GM19372 (cell line): ENCODE measurements around the gene QSOX1.

Experiments used
- ATAC-seq: cut with Tn5 transposase; IDR thresholded peaks from one replicate; pipeline ENCODE4 v1.9.1; 2021; ENCODE audit warnings: mild to moderate bottlenecking, low read depth, moderate library complexity; ENCODE audit not compliant: unreplicated experiment

Gene QSOX1

DNA sequence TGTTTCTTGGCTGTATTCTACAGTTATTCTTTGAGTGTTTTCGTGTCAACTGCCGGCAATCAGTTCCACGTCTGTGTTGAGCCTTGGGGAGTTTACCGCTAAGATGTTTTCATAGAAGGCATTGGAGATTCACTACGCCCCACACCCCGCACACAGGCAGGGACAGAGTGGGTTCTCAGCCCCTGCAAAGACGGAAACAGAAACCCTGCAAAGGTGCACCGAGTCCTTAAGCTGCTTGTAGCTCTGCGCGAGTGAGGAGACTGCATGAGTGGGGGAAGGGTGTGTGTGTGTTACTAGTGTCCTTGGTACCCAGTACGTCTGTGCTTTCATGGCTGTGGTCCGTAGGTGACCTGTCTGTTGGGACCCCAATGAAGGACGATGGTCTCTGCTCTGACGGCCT, 77.3 kb downstream of the QSOX1 start:
- ATAC-seq, result no peak

DNA sequence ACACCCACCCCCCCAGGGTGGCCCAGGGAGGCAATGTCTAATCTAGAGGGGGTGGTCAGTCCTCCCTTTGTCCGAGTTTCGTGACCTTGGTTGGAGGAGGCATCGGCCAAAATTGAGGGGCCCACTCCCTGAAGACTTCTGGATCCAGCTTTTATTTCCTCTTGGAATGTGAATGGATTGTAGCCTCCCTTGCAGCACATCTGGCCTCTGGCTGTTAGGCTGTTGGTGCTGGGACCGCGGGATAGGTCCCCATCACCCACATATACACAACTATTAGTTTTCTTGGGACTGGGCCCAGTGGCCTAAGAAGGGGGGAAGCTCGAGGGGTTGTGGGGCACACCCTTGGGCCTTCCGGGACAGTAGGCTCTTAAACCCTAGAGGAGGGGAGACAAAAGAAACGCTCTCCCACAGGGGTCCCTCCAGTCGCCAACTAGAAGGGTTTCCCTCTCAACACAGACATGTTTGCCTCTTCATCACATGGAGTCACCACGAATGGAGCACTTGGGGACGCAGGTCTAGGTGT, 77.9 kb downstream of the QSOX1 start:
- ATAC-seq, result no peak

DNA sequence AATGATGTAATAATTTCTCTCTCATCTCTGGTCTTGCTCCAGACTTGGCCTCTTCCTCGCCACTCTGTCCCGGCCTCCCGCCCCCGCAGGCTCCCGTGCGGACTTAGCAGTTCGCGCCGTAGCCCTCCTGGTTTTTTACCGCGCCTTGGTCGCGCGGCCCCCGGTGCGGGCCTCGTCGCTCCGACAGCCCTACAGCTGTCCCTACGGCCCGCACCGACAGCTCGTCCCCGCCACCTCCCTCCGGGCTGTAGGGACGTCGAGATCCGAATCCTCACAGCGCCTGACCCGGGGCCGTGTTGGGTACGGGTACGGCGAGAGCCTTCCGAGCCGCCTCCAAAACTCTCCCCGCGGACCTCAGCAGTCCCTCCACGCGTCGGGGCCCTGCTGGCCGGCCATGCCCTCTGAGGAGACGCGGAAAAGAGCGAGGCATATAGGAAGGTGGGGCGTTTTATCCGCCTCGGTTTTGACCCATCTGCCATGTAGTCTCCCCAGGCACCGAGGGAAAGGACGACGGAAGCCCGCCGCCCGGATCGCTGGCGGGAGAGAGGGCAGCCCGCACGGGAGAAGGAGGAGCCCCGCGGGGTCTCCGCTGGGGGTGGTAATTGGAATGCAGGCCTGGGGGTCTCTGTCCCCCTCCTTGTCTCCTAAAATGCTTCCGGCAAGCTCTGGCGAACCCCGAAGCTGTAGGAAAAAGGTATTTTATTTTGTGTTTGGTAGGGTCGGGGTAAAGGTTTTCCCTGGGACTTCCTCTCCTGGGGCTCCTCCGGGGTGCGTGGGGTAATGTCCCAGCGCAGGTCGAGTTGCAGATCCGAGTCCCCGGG, 78.7 kb downstream of the QSOX1 start:
- ATAC-seq, result no peak

DNA sequence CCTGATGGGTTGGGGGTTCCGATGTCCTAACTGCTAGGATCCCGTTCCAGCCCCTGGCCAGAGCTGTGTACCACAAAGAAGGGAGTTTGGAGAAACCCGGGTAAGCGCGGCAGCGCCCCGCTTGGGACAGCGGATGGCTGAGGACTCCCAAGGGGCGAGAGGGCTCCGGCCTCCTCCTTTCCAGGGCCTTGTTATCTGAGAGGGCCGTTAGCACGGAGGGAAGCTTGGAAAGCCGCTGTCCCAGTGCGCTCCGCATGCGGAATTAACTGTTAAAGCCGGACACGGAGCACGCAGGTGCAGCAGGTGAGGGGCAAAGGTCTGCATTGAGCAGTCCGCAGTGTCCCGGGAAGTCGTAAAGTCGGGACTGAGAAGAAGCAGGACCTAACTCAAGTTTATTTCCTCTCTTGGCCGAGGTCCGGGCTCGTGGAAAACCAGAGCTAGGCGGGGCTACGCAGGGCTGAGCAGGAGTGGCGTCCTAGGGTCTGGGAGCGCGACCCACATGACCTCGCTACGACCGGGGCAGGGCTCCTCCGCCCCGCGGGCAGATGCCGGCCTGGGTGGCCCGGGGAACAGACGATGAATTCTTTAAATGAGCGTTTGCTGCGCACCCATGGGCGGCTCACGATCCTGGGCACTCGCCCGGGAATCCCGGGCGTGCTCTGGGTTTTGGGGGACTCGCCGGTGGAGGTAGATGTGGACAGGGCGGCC, 79.9 kb downstream of the QSOX1 start:
- ATAC-seq, result no peak

DNA sequence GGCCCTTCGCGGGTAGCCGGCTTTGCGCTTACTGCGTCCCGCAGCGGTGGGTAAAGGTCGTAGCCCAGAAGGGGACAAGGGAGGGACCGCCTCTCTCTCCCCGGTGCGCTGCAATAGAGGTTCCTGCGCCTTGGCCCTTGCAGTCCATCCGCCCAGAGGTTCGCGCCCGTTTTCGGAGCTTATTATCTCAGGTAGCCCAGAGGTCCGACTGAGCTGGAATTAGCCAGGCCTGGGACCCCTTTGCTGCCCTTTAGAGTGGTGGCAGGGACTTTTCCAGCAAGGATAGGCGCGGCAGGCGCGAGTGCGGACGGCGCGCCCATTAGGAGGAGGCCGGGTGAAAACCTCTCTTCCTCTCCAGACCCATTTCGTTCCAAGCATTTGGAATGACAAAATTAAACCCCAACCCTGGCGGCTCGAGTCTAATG, 80.4 kb downstream of the QSOX1 start:
- ATAC-seq, result no peak

DNA sequence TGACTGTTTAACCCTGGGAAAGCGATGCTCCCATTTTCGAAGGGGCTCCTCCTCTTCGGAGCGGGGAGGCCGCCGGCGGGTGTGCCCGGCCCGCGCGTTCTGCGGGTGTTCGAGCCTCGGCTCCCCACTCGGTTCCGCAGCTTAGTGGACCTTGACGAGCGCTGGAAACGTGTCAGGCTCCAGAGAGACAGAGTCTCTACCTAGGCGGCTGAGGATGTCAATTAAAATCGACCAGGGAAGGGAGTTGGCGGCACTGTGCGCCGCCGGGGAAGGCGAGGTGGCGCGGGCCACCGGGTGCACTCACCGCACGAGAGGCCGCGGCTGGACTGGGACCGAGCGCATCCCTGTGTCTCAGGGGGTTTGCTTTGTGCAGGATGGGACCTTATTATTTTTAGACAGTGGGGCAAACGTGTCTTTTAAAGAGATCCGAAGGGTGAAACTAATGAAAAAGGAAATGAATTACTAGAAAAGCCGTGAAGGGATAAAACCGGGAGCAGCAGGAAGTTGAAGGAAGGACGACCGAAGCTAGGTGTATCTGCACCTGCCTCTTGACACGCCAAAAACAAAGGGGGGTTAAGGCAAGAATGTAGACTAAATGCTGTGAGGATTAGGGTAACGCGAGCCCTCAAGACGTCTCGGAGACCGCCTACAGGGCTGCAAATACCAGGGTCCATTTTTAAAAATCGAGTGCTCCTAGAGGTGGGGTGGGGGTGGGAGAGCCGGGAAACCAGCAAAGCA, 81.0 kb downstream of the QSOX1 start:
- no peak for ATAC-seq

DNA sequence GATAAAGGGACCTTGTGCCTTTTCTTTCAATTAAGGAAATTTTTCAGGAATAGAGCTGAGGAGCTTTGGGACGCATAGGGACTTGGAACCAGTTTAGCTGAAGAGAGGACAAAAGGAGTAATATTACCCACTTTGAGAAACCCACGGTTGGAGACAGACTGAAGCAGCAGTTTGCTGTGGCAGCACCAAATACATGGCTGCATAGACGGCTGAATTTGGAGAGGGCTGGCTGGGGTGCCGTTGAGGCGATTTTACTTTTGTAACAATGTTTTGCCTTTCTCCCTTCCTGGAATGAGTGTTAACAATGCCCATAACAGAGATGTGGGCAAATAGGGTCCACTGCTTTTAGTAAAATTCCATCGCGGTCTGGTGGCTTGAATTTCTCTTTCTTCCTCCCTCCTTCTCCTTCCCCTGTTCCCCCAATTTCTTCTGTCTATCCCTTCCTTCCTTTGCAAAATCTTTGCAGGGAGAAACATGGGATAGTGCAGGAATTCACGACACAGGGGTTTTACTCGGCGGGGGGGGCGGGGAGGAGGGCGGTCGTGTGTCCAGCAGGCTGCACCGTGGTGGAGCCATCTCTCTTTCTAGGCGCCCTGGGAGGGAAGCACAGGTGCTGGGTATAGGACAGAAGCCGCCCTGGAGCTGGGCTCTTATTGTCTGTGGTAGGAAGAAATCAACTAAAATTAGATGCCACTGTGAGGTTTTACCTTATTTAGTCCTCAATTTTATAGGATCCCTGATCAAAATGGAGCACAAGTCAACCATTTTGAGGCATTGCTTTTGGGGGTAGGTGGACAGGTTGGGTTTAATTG, 82.2 kb downstream of the QSOX1 start:
- no peak for ATAC-seq

DNA sequence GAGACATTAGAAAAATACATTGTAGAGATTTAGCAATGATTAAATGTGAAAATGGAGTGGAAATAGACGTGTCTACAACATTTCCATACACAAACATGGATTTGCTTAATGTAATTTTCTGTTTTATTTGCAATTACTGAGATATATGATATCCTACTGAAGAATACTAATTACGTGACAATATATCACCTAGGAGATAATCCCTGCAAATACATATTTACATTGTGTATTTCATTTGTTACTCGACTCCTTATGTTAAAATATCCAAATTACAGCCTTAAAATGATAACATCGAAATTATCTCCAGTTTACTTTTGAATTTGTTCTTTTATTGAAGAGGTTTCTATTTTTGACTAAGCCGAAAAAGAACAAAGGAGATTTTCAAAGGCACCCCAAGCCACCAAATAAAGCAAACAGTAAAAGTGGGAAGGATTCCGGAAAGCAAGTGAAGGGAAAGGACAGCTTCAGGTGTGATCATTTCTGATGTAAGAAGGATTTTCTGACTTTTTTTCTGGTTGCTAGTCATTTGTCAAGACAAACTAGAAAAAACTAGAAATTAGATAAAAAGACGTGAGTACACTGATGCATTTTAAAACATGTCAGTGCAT, 83.3 kb downstream of the QSOX1 start:
- no peak for ATAC-seq

DNA sequence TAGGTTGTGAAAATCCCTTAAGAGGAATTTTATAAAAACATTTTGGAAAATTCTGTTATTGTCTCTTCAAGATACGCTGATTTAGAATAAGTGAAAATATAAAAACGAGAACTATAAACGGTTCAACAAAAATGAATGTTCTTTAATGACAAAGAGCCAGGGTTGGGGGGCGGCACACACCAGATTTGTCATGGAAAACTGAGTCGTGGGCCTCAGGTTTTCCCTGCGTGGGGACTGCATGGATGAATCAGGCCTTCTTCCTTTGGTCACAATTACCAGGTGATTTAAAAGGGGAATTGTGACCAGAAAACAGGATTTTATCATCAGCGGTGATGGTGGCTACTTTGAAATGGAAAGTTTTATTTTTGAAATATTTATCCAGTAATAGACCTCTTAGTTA, 84.0 kb downstream of the QSOX1 start:
- ATAC-seq, result no peak

DNA sequence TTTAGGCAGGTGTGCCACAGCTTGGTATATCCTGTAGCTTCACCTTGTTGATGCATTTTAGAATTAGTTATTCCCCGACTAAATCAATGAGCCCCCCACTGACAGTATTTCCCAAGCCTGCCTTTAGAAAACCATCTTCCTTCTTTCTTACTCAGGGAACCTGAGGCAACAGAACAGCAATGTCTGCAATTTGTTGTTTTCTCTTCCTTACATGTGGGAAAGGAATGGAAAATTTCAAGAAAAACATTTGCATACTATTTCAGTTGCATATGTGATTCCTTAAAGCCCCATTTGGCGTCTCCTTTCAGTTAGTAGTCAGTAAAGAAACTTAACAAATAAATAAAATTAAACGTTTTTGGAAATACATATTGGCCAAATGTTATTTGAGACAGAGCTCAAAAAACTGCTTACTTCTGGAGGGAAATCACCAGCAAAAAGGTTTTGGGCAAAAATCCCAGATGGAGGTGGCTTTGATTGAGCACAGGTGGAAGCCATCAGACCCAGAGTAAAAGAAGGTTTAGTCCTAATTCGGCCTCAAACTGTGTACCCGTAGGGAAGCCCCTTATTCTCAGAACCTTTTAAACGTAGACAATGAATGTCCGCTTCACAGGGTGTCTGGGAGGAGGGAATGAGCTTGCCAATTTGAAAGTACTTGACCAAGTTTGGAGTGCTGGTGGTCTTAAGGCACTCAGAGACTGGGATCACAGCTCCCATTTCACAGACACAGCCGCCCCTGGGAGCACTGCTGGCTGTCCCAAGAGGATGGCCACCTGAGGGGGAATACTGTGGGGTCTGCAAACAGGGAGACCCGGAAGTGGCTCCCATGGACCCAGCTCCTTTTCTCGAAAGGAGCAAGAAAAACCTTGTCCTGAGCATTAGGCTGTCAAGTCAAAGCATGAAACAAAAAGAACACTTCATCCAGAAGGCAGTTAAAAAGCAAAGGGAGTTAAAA, 84.8 kb downstream of the QSOX1 start:
- ATAC-seq, result no peak

DNA sequence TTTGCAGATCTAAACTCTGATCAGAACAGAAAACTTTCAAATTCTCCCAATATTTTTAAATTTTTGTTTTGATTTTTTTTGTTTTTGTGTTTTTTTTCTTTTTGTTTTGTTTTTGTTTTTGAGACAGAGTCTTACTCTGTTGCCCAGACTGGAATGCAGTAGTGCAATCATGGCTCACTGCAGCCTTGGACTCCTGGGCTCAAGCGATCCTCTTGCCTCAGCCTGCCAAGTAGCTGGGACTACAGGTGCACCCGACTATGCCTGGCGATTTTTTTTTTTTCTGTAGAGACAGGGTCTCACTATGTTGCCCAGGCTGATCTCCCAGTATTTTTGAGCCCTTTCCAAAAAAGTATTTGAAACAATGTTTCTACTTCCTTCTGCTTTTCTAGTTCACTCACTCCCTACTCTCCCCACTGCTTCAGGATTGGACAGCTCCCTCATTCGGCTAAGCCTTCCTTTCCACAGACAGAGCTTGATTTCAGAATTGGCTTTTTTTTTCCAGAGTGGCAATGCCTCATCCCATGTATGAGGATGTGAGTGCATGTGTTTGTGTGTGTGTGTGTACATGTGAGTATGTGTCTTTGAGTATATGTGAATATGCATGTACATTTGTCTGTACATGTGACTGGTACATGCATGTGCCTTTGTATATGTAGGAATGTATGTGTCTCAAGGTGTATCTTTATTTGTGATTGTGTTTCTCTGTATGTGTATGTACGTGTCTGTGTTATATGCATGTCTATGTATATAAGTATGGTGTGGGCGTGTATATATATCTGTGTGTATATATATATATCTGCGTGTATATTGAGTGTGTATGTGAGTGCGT, 87.3 kb downstream of the QSOX1 start:
- no peak for ATAC-seq

DNA sequence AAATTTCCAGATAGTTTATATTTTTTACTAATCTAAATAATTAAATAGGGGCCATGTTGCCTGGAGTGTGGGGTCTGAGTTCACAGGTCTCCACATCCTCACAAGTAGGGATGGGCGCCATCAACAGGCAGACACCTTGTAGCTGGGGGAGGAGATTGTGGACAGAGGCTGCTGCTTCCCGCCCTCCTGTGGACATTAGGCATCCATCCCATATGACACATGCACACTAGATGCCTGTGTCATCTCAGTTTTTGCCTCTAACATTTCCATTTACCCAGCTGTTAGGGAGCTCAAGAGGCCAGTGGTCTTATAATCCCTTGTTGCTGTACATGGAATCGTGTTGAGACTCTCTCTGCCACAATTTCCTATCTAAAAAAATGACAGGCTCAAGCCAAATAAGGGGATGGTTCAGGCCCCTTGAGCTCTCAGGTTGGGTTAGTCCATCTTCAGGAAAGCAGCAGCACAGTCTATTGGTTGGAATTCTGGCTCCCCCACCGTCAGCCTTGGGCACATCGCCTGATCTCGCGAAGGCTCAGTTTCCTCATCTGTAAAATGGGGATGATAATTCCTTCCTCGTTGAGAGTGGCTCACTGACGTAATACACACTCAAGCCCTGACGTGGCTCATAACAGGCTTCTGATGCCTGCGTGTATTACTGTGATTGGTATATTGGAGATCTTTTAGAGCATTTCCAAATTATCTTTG, 89.0 kb downstream of the QSOX1 start:
- no peak for ATAC-seq

DNA sequence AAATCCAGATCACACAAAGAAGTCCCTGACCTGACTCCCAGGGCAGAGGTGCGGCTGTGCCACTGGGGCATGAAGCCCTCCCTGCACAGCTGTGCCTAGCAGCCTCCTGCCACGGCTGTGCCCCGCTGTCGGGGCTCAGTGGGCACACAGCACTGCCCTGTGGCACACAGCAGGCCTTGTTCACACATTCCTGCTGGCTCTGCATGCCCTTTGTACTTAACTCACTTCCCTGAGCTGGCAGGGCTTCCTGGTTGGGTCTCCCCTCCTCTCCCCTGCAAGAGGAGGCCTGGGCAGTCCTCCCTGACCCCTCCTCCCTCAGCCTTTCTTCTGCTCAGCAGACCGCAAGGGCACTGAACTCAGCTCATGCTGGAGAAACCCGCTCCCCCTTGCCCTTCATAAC, 90.2 kb downstream of the QSOX1 start:
- no peak for ATAC-seq

DNA sequence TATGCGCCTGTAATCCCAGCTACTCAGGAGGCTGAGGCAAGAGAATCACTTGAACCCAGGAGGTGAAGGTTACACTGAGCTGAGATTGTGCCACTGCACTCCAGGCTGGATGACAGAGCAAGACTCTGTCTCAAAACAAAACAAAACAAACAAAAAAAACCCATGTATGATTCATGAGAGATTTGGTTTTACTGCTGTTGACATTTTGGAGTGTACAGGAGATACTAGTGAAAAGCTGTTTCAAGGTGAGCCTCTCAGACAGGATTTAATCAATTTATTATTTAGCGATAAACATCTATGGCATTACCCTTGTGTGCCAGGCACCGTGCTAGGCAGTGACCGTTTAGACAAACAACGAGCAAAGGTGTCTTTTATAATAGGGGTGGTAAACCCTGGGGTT, 91.9 kb downstream of the QSOX1 start:
- ATAC-seq, result no peak

DNA sequence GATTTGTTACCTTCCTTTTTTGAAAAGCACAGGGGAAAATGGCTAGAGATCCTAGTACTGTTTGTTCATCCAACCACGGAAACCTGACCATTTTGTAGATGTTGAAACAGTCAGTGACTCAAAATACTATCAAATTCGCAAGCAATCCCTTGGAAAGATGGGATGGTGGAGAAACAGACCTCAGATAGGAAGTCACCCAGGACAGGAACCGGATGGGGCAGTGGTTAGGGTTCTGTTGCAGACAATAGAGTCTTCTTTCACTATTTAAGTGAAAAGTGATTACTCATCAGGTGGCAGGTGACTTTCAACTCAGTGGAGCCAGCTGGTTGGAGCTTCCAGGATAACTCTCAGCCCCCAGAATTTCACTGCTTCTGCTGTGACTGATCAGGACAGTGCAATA, 92.4 kb downstream of the QSOX1 start:
- ATAC-seq, result no peak

DNA sequence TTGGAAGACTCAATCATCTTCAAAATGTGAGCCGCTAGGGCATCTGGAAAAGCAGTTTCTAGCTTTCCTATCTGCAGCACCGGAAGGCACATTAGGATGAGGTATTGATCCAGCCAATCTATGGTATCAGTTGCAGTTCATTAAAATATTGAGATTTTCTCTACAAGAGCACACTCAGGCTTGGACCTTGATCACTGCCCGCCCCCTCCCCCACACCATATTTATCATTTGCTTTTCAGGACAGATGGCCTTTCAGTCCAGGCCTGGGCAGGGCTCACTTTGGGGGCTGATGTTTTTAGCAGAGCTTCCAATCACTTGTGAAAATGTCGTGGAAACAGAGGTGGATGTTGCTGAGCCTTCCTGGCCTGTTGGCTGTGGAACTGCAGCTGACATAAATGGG, 92.9 kb downstream of the QSOX1 start:
- ATAC-seq, result no peak

DNA sequence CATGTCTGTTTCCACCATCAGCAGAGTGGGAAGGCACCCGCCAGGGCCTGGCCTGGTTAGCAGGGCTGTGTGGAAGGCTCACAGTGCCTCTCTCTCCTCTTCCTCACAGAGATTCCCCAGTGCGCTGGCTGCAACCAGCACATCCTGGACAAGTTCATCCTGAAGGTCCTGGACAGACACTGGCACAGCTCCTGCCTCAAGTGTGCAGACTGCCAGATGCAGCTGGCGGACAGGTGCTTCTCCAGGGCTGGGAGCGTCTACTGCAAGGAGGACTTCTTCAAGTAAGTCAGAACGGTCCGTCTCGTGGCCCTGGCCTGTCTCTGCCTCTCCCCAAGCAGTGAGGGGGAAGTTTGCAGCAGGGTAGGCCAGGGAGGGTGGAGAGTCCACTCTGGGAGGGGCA, 93.5 kb downstream of the QSOX1 start:
- no peak for ATAC-seq
